HG03354 (cell line): ENCODE data around the gene DISP2.
A peak's percentile ranks its signal among the peaks of the same experiment; 100 is the strongest.

Source experiments
- ATAC-seq: cut with Tn5 transposase; IDR thresholded peaks from one replicate; pipeline ENCODE4 v1.9.1; 2021; ENCODE audit warnings: mild to moderate bottlenecking; ENCODE audit not compliant: unreplicated experiment, poor library complexity, severe bottlenecking

DISP2 gene, protein sequence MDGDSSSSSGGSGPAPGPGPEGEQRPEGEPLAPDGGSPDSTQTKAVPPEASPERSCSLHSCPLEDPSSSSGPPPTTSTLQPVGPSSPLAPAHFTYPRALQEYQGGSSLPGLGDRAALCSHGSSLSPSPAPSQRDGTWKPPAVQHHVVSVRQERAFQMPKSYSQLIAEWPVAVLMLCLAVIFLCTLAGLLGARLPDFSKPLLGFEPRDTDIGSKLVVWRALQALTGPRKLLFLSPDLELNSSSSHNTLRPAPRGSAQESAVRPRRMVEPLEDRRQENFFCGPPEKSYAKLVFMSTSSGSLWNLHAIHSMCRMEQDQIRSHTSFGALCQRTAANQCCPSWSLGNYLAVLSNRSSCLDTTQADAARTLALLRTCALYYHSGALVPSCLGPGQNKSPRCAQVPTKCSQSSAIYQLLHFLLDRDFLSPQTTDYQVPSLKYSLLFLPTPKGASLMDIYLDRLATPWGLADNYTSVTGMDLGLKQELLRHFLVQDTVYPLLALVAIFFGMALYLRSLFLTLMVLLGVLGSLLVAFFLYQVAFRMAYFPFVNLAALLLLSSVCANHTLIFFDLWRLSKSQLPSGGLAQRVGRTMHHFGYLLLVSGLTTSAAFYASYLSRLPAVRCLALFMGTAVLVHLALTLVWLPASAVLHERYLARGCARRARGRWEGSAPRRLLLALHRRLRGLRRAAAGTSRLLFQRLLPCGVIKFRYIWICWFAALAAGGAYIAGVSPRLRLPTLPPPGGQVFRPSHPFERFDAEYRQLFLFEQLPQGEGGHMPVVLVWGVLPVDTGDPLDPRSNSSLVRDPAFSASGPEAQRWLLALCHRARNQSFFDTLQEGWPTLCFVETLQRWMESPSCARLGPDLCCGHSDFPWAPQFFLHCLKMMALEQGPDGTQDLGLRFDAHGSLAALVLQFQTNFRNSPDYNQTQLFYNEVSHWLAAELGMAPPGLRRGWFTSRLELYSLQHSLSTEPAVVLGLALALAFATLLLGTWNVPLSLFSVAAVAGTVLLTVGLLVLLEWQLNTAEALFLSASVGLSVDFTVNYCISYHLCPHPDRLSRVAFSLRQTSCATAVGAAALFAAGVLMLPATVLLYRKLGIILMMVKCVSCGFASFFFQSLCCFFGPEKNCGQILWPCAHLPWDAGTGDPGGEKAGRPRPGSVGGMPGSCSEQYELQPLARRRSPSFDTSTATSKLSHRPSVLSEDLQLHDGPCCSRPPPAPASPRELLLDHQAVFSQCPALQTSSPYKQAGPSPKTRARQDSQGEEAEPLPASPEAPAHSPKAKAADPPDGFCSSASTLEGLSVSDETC (N-terminal part only)

DNA sequence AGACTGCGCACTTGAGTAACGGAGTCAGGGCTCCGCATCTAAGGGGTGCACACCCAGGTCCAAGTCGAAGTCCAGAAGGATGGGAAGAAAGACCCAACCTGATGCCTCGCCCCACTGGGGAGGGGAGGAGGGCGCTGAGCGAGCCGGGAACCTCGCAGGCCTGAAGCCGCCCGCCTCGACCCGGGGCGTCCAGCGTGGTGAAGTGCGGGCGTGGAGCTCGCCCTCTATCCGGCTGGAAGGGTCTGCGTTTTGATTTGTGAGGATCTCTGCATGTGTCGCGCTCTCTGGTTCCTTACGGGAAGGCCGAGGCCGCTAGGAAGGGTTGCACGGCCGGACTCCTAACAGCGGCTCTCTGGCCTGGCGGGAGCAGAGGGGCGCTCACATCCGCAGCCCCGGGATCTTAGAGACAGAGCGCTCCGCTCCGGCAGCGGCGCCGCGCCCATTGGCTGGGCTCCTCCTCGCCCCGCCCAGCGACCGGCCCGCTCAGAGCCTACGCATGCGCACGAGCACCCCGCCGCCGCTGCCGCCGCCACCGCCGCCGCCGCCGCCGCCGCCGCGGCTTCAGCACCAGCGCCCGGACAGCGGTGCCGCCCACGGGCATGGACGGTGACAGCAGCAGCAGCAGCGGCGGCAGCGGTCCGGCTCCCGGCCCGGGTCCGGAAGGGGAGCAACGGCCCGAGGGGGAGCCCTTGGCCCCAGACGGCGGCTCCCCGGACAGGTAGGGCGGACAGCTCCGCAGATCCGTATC, at the start of gene DISP2:
Gene DISP2 (plus strand): TSS at position 497 of the 748 bp plus-strand sequence. CDS start 103 bp downstream, at position 600.
- peak; percentile 88 for ATAC-seq

DNA sequence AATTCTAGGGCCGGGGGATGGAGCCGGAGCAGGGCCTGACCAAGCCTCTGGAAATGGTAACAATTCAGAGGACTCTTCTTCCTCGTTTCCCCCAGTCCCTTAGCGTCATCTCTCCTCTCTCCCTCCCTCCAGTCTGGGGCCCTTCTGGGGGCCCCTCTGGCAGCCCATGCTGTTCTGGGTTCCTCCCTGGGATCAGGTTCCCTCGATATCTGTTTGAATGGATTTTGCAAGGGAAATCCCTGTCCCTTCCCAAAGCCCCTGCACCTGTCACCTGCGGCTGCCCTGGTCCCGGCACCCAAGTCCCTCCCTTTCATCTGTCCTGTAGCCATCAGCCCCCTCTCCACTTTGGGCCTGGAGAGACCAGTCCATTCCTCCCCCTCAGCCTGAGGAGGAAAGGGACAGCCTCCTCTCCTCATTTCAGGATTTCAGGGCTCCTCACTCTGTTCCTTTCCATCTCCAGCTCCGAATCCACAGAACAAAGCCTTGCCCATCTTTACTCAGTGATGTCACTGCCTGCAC, 48.6 kb upstream of the DISP2 start:
- no peak for ATAC-seq

DNA sequence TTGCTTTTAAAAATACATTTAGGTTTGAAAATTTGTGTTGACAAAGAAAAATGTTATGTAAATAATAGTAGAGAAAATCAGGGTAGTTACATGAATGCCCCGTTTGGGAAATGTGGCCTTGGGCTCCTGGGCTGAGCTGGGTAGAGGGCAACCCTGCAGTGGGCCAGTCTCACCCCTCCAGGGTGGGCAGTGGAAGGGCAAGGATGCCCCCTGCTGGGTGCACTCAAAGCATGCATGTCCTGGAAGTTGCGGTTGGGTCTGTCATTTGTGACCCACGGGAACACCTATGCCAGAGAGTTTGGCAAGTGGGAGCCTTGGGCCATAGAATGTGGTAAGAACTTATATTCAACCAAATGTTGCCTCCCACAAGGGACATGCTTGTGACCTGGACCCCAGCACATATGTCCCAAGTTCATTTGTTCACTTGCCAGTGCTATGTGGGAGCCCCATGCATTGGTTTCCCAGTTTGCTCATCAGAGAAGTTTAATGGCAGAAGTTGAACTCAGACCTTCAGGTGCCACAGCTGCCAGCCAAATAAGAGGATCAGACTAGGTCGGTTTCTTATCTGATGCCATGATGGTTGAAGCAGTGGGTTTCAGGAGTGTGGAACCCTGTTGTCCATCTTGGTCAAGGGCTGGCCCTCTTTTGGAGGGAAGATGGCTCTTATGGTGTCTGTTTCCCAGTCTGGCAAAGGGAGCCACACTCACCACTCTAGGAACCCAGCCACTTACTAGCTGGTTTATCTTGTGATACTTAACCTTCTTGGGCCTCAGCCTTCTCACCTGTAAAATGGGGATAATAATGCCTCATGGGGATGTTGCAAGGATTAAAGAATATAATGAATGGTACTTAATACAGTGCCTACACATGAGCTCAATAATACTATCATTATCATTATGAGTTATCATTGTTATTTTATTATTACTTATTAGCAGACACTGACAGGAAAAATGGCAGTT, 47.7 kb upstream of the DISP2 start:
- ATAC-seq = no peak

GRCh38 chr15:40310993-40311392, 47.0 kb upstream of the DISP2 start:
- ATAC-seq = no peak

DNA sequence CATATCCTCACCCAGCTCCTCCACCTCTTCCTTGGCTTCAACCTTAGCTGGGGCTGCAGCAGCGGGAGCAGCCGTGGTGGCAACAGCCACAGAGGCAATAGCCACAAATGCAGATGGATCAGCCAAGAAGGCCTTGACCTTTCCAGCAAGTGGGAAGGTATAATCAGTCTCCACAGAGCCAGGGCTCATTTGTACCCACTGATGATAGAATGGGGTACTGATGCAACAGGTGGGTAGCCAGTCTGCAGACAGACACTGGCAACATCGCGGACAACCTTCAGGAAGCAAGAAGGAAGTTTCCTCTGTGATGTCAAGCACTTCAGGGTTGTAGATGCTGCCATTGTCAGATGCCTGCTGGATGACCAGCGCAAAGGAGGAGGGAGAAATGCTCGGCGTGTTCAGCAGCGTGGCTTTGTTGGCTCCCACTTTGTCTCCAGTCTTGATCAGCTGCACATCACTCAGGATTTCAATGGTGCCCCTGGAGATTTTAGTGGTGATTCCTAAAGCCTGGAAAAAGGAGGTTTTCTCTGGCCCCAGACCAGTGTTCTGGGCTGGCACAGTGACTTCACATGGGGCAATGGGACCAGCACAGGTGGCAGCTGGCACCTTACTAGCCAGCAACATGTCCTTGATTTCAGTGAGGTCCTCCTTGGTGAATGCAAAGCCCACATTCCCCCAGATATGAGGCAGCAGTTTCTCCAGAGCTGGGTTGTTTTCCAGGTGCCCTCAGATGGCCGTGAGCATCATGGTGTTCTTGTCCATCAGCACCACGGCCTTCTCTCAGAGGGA, 45.5 kb upstream of the DISP2 start:
- ATAC-seq = no peak

DNA sequence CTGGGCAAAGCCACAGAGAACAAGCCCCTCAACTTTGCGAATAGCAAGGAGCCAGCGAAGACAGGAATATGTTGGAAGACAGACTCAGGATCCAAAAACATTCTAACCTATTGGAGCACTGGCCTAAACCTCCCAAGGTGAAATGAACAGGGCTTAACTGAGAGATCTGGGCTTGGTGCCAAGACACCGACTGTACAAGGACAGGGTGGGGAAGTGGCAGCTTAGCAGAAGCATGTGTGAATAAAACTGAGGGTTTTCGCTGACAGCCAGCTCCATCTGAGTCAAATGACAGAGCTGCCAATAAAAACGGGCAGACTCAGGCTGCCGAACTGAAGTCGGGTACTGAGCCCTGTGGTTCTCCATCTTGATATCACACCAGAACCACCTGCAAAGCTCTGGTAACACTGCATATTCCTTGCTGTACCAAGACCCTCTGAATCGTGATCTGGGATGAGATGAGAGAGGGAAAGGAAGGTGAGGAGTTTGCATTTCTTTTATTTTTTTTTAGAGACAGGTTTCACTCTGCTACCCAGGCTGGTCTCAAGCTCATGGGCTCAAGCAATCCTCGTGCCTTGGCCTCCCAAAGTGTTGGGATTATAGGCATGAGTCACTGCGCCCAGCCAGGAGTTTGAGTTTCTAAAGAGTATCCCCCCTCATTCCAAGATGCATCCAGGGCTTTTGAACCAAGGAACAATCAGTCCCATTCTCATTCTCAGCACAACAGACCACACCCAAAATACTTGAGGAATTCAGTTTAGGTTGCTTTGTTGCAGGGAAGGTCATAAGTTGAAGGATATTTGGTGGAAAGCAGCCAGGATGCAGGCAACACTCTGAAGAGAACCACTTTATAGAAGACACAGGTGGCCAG, 44.3 kb upstream of the DISP2 start:
- ATAC-seq = no peak

GRCh38 chr15:40314723-40315276, 43.2 kb upstream of the DISP2 start:
- no peak for ATAC-seq

DNA sequence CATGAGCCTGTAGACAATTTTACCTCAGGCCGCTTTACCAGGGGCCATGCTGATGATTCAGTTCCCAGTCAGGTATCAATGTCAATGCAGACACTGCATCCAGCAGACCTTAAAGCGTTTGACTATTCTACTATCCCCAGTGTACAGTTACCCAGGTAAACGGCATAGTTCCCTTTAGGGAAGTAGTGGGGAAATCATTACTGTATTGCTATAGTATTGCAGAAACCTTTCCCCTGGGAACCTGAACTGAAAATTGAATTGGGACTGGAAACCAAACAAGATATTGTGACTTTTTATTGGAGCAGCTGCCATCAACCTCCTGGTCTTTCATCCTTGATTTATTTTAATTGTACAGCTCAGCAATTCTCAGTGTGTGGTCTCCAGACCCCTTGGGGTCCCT, 41.1 kb upstream of the DISP2 start:
- no peak for ATAC-seq

- no peak for ATAC-seq
Measured at GRCh38 chr15:40317580-40317979, 40.4 kb upstream of the DISP2 start.

GRCh38 chr15:40320409-40320808, 37.6 kb upstream of the DISP2 start:
- no peak for ATAC-seq

GRCh38 chr15:40320931-40321371, 37.1 kb upstream of the DISP2 start:
- ATAC-seq = no peak

DNA sequence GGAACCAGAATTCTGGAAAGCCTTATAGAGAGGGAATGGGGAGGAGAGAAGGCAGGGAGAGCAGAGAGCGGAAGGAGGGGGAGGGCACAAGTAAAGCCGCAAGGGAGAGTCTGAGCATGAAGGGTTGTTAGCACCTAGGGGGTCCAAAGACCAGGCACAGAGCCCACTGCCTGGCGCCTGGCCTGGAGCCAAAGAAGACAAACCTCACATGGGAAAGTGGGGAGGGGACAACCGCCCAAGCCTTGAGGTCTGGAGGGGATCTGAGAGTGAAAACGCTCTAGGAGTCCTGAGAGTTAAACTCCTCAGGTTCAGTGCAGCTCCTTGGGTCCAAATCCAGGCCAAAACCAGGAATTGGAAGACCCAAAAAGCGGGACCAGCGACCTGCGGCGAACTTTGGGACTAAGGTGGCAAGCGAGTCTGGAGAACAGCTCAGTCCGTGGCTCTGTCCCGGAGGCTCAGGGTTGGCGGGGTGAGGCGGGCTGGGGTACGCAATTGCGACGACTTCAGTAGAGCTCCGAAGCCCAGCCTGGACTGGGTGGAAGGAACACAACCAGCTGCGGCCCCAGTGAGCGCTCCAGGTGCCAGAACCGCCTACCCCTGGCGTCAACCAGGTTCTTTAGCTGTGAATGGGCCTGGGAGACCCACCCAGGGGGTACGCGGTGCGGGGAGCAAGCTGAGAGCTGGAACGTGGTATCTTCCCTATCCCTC, 35.3 kb upstream of the DISP2 start:
- no peak for ATAC-seq

GRCh38 chr15:40323239-40323952, 34.6 kb upstream of the DISP2 start, which contains the start of gene INAFM2:
INAFM2 (plus strand) TSS chr15:40323692; CDS start chr15:40324056, 364 bp downstream.
- ATAC-seq = peak; percentile 88
